NCI-H2107 treated with DMSO at 0.1 percent for 48 hours (cell line): Measurements from ENCODE around the gene TMEM9.

ENCODE experiments used
- DNase-seq: peaks from one replicate; lab custom pipeline; 2025; ENCODE audit not compliant: unreplicated experiment; lab: John Stamatoyannopoulos, UW

TMEM9 gene

GRCh38 chr1:201147396-201148015, 6.8 kb downstream of the TMEM9 start:
- no peak for DNase-seq

- no peak for DNase-seq
Measured at GRCh38 chr1:201146626-201147390, 7.5 kb downstream of the TMEM9 start.

- DNase-seq: no peak
Measured at GRCh38 chr1:201145816-201146215, 8.5 kb downstream of the TMEM9 start.

- DNase-seq: no peak
Measured at GRCh38 chr1:201145132-201145531, 9.1 kb downstream of the TMEM9 start.

GRCh38 chr1:201144701-201145100, 9.6 kb downstream of the TMEM9 start:
- DNase-seq: no peak

- DNase-seq: no peak
Measured at GRCh38 chr1:201143726-201144635, 10.3 kb downstream of the TMEM9 start.

GRCh38 chr1:201142849-201143725, 11.2 kb downstream of the TMEM9 start:
- DNase-seq: no peak

- no peak for DNase-seq
Measured at GRCh38 chr1:201142011-201142848, 12.0 kb downstream of the TMEM9 start.

- no peak for DNase-seq
Measured at GRCh38 chr1:201141418-201141817, 12.9 kb downstream of the TMEM9 start.

GRCh38 chr1:201140941-201141260, 13.4 kb downstream of the TMEM9 start:
- DNase-seq: no peak

- peak; percentile 57 for DNase-seq
Measured at GRCh38 chr1:201140235-201140940, 13.9 kb downstream of the TMEM9 start.

GRCh38 chr1:201139756-201140155, 14.5 kb downstream of the TMEM9 start:
- no peak for DNase-seq

- no peak for DNase-seq
Measured at GRCh38 chr1:201139306-201139705, 15.0 kb downstream of the TMEM9 start.

- no peak for DNase-seq
Measured at GRCh38 chr1:201138311-201138840, 15.9 kb downstream of the TMEM9 start.

- no peak for DNase-seq
Measured at GRCh38 chr1:201137579-201138310, 16.5 kb downstream of the TMEM9 start.

GRCh38 chr1:201137024-201137392, 17.3 kb downstream of the TMEM9 start:
- no peak for DNase-seq

- DNase-seq: no peak
Measured at GRCh38 chr1:201136355-201137023, 17.8 kb downstream of the TMEM9 start.

GRCh38 chr1:201134405-201134804, 19.9 kb downstream of the TMEM9 start:
- no peak for DNase-seq
